ENCODE results near the gene TPO. TPM values are rescaled to one million over a fixed set of nuclear protein-coding genes. Genes with fewer than 3 reads are reported as not detected.

TPO gene
- total RNA-seq, 2 donors from 2014 or later, result 8.4 to 9.7 TPM

DNA sequence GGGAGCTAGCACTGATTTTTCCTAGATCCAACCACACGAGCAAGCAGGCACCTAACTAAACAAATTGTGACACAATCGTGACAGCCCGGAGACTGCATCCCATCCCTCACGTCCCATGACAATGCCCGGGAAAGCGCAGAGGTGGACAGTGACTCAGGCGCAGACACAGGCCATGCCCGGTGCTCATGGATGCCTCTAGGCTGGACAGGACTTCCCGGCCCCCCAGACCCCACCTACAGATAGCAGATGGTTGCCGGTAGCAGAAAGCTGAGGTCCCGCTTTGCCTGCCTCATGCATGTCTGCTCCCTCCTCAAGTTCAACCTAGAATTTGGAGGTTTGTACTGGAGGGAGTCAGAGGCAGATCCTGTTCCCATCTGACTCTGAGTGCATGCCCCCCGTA lies 81.0 kb downstream of the TPO start:
- no peak for DNase-seq
- ATAC-seq, result no peak
- intact Hi-C loops (cut with DNase I), result no loop called here

DNA sequence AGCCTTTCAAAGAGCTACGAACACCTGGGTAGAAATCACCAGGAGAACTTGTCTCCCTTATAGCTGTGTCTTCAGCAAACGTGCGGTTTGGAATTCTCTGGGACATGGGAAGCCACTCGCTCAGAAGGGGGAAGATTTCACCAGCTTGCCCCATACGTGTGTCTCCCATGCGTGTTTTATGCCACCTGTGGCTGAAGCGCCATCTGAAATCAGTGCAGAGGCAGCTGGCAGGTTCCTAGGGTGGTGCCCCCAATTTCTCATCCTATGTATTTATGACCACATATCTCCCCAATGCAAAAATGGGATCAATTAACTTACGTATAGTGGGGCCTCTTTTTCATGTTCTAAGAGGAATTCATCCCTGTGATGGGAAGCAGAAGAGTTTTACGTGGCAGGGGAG lies 81.6 kb downstream of the TPO start:
- ATAC-seq (no peak), DNase-seq (no peak)
- intact Hi-C loops (cut with DNase I), result no loop called here

DNA sequence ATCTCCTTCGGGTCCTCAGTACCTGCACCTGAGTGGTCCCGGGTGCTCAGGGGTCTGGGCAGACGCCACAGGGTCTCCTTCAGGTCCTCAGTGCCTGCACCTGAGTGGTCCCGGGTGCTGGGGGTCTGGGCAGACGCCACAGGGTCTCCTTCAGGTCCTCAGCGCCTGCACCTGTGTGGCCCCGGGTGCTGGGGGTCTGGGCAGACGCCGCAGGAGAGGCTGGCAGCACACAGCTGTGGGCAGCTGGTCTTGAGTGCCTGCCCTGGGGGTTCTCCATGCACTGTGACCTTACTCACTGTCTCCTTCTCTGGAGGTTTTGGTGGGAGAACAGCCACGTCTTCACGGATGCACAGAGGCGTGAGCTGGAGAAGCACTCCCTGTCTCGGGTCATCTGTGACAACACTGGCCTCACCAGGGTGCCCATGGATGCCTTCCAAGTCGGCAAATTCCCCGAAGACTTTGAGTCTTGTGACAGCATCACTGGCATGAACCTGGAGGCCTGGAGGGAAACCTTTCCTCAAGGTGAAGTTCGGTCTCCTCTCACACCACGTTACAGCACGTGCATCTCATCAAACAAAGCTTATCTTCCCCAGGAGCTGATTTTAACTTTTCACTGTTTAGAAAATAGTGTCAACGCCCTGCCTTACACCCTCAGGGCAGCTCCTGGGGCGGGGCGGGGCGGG lies 82.6 kb downstream of the TPO start:
- intact Hi-C loops (cut with DNase I), result no loop called here
- no peak for ATAC-seq
- DNase-seq, result no peak

DNA sequence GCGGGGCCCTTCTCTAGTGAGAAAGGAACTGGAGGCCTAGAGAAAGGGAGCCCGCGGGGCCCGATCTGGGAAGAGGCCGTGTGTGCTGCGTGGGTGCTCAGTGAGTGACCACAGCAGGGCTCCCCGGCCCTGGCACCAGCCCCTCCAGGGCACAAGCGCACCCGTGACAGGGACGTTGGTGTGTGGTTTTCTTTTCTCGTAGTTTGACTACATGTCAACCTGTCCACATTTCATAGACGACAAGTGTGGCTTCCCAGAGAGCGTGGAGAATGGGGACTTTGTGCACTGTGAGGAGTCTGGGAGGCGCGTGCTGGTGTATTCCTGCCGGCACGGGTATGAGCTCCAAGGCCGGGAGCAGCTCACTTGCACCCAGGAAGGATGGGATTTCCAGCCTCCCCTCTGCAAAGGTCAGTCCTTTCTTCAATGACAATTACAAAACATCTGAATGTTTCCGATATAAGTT lies 83.1 kb downstream of the TPO start:
- no peak for DNase-seq
- no peak for ATAC-seq
- intact Hi-C loops (cut with DNase I), result no loop called here

DNA sequence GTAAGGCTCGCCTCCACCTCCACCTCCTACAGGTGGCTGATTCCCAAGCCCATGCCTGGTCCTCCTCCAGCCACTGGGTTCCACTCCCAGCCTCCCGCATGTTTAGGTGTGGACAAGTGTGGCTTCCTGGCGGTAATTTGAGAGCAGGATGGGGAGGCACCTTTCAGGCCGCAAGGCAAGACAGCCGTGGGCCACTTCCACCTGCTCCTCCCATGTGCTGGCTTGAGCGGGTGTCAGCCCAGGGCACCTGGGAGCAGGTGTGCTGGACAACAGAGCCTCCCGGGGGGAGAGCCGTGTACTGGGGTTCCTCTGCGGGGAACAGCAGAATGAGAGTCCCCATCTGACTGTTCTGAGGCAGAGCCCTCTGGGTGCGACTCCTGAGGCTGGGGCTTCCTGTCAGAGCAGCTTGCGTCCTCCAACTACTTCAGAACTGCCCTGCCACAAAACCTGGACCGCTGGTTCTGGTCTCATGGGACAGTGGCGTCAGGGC lies 83.9 kb downstream of the TPO start:
- no peak for ATAC-seq
- intact Hi-C loops (cut with DNase I), result no loop called here
- DNase-seq, result no peak

DNA sequence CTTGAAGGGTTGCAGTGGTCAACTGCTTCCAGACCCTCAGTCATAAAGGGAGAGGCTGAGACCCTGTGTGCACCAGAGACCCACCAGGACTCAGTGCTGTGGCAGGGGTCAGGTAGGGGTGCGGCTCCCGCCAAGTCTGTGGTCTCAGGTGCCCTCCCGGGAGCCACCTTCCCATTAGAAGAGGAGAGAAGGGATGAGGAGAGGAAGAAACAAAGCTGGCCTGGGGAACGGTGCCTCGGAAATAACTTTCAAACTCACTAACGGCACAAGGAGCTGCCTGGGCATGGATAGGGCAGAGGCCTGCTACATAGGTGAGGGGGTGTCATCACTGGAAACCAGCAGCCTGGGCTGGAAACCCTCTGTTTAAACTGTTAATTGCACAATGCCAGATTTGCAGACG lies 84.9 kb downstream of the TPO start:
- ATAC-seq, result no peak
- intact Hi-C loops (cut with DNase I), result no loop called here
- no peak for DNase-seq

DNA sequence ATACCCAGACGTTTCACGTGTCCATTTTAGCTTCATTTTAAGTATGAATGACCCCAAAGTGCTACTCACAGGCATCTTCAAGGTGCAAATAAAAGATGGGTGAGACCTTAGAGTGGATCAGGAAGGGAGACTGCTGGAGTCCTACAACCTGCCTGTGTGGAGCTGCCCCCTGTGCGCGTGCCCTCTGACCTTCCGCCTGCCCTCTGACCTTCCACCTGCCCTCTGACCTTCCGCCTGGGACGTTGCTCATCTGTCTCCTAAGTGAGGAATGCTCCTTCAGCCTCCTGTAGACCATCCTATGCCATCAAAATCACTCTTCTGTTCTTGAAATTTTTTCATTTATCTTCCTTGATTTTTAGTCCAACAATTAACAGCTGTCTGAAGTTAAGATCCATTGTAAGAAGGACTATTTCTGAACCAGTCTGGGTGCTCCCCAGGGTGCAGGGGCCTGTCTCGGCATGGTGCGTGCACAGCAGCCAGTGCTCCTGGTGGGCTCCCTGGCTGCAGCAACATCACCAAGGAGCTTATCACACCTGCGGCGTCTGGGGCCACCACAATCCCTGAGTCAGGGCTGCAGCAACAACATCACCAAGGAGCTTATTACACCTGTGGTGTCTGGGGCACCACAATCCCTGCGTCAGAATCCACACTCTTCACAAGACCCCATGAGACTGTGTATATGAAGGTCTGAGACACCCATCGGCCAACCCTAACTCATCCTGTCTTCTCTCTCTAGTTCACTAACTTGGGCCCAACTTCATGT lies 86.0 kb downstream of the TPO start:
- DNase-seq, result no peak
- no peak for ATAC-seq
- intact Hi-C loops (cut with DNase I), result no loop called here

DNA sequence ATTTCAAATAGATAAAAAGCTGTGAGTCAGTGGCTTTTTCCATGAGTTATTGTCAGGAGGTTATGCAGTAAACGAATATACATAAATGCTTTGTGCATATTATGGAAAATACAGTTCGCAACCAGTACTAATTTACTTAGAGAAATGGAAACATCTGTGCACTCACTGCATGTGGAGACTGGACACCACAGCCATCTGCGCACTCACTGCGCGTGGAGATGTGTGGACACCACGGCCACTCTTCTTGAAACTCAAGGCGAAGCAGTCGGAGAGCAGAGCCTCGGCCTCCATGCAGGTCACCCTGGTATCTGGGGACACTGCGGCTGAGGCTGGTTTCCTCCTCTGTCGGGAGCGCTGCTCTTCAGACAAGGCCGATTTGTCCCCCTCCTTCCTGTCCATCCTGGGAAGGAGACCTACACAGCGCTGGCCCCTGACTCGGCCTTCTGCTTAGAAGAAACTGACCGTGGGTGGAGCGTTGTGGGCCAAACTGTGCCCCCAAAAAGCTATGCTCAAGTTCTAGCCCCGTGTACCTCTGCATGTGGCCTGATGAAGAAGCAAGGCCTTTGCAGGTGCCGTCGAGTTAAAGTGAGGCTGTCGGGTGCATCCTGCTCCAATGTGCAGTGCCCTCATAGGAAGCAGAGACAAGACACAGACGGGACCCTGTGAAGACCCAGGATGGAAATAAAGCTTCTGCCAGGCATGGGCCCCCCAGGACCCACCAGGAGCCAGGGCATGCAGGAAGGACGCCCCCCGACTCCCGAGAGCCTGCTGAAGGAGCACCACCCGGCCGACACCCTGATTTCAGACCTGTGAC lies 88.0 kb downstream of the TPO start:
- intact Hi-C loops (cut with DNase I), result no loop called here
- DNase-seq (no peak), ATAC-seq (no peak)

DNA sequence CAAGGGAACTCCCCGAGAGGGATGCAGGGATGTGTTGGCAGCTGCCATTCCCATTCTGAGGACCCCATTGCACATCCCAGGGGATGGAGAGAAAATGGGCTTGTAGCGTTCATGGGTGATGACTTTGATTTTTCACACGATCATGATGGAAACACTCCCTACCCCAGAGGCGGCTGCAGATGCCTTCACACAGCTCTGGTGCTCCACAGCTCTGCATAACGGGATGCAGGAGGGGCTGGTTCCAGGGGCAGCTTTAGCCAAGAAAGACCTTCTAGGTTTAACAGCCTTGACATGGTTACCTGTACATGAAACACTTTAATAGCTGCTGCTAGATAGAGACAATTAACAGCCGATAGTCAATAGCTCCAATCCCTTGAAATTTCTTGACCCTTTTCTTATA lies 88.7 kb downstream of the TPO start:
- DNase-seq, result no peak
- no peak for ATAC-seq
- intact Hi-C loops (cut with DNase I), result no loop called here

DNA sequence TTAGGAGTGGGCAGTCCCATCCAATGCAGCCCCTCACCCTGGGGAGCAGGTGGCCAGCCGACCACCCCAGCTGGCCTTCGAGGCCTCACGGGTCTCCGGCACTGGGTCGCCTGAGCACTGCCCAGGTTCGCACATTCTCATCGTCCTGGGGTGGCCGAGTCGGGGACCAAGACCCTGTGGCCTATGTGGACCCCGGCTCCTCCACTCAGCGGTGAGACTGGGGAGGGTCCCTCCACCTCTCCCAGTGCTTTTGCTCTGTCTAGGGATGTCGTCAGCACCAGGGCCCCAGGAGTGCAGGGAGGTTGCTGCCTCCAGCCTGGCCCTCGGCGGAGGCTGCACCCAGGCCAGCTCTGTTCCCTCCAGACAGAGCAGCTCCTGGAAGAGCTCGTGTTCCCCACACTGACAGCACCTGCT lies 89.6 kb downstream of the TPO start:
- no peak for ATAC-seq

DNA sequence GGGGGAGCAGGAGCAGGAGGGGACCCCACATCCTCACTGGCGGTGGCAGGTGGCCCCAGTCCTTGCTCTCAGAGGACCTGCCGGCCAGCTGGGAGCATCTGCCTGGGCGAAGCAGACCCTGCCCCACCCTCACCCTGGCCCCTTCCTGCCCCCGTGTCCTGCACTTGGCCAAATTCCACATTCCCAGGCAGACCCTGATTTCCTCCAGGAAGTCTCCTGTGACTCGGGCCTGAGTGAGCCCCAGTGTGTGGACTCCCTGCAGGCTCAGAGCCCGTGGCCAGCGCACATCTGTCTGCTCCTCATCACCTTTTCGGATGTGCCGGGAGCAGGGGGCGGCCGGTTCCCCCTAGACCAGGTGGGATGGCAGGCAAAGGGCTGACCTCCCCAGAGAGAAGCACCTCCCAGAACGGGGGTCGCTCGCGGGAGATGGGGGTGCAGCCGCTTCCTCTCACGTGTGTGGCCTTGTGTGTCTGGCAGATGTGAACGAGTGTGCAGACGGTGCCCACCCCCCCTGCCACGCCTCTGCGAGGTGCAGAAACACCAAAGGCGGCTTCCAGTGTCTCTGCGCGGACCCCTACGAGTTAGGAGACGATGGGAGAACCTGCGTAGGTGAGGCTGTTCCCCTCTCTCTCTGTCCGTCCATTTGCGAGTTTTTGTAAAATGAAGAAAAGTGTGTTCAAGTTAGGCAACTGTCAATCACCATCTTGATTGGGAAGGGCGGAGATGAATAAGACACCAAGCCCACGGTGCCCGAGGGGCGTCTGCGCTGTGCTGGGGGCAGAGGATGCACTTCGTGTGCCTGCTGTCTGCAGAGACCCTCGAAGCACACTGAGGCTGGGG lies 90.4 kb downstream of the TPO start:
- DNase-seq (no peak), ATAC-seq (peak in 1 of 2 donors; percentile 32)
- intact Hi-C loops (cut with DNase I), result no loop called here

More for the DNA sequence above, 89.6 kb downstream of the TPO start:
- intact Hi-C loops (cut with DNase I), result no loop called here
- DNase-seq, result no peak

DNA sequence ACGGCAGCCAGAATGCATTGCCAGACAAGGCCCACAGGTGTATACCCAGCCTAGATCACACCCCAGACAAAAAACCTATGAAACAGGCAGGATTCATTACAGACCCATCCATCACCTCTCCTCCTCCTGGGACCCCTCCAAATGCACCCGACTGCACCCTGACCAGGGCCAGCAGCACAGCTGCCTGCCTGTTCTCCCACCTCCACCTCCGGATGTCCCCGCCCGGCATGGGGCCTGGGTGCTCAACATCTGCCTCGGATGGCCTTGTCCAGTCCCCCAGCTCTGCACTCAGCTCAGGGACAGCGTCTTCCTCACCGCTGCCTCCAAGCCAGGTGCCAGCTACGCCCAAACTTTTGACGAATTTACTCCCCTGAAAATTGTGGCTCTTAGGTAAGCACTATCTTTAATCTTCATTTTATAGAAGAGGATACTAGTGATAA lies 91.1 kb downstream of the TPO start:
- intact Hi-C loops (cut with DNase I), result no loop called here
- no peak for DNase-seq
- ATAC-seq, result no peak

DNA sequence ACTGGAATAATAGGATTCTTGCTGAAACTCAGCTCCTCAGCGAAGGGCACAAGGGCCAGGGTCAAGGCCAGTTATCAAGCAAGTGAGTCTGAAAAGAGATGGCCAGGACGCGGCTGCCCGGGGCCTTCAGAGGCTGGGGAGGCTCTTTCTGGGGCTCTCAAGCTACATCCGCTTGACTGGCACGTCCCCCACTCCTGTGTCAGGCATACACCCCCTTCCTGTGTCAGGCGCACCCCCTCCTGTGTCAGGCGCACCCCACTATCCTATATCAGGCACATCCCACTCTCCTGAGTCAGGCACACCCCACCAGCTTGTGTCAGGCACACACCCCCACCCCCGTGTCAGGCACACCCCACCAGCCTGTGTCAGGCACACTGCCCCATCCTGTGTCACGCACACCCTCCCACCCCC lies 91.8 kb downstream of the TPO start:
- DNase-seq, result no peak
- intact Hi-C loops (cut with DNase I), result no loop called here
- ATAC-seq, result no peak

DNA sequence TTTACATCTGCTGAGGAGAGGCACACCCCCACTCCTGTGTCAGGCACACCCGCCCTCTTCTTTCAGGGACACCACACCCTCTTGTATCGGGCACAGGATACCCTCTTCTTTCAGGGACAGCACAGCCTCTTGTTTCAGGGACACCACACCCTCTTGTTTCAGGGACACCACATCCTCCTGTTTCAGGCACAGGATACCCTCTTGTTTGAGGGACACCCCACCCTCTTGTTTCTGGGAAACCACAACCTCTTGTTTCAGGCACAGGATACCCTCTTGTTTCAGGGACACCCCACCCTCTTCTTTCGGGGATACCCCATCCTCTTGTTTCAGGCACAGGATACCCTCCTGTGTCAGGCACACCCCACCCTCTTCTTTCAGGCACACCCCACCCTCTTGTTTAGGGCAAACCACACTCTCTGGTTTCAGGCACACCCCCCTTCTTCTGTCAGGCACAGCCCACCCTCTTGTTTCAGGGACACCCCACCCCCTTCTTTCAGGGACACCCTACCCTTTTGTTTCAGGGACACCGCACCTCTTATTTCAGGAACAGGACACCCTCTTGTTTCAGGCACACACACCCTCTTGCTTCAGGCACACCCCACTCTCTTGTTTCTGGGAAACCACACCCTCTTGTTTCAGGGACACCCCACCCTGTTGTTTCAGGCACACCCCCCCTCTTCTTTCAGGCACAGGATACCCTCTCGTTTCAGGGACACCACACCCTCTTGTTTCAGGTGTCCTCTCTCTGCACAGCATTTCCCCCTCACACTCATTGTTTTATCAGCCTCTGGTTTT lies 96.2 kb downstream of the TPO start:
- peak; percentile 41 for DNase-seq
- intact Hi-C loops (cut with DNase I), result no loop called here
- peak in 1 of 2 donors; percentile 76 for ATAC-seq

DNA sequence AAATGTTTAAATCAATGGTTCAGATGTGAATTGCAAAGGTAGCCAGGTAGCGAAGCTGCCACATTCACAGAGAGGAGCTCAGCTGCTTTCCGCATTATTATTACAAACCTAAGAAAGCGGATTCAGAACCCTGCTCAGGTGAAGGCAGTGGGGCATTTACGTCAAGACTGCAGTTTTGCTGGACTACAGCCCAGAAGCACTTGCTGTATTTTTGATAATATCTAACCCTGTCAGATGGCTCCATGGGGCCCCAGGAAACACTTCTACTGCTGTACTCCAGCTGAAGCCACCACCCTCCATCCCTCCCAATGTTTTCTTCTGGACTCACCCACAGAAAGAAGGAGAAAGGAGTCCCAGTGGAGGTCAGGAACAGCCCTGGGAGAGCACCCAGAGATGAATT lies 96.9 kb downstream of the TPO start:
- no peak for DNase-seq
- ATAC-seq, result no peak
- intact Hi-C loops (cut with DNase I), result no loop called here

DNA sequence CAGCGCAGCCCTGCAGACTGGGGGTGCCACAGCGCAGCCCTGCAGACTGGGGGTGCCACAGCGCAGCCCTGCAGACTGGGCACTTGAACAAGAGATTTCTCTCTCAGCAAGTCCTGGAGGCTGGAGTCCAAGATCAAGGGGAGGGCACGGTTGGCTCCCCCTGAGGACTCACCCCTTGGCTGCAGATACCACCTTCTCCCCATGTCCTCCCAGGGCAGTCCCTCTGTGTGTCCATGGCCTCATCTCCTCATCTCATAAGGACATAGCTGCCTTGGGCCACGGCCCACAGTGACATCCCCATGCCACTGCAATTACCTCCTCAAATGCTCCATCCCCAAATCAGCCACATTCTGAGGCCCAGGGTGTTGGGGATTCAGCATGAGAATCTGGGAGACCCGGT lies 98.2 kb downstream of the TPO start:
- DNase-seq (no peak), ATAC-seq (no peak)
- intact Hi-C loops (cut with DNase I), result no loop called here

DNA sequence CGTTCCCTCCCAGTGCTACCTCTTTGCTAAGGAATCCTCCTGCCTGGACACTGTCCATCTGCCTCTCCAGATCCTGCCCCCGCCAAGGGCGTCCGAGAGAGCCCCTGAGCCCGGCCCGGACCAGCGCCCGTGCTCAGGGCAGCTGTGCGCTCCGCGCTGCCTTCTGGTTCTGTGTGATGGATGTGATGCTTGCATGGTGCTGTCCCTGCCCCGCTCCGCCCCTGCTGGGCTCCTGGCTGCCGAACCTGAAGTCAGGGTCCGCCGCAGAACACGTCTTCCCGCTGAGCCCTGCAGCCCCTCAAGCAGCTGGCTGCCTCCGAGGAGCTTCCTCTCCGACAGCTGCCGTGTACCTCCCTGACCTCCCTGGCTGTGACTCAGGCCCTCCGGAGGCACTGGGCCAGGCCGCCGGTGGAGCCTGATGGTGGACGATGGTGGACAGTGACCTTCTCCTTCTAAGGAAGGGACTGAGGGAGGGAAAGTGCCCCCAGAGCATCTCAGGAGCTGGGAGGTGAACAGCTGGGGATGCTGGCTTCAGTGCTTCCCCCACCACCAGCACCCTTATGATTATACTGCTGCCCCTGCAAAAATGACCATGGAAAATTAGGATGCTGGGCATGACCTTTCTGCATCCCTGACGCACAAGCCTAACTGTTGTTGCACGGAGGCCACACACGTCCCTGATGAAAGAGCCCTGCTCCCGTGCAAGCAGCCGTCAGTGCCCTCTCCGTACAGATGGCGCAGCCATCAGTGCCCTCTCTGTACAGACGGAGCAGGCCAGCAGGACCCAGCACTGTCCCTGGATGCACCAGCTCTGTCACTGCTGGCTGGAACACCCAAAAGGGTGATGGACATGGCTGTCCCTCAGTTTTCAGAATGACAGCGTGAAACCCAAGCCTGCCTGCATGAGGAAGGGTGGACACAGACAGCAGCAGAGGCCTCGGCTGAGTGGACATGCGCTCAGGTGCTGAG lies 99.3 kb downstream of the TPO start:
- no peak for ATAC-seq
- intact Hi-C loops (cut with DNase I), result no loop called here
- no peak for DNase-seq

Measured in left cardiac atrium (tissue), 4 donors.